ENCODE measurements around the gene TMEM18. TPM values are rescaled to one million over a fixed set of nuclear protein-coding genes. Genes with fewer than 3 reads are reported as not detected.

The TMEM18 gene
- total RNA-seq, 1 experiment from 2014 or later, result 30.7 TPM

DNA sequence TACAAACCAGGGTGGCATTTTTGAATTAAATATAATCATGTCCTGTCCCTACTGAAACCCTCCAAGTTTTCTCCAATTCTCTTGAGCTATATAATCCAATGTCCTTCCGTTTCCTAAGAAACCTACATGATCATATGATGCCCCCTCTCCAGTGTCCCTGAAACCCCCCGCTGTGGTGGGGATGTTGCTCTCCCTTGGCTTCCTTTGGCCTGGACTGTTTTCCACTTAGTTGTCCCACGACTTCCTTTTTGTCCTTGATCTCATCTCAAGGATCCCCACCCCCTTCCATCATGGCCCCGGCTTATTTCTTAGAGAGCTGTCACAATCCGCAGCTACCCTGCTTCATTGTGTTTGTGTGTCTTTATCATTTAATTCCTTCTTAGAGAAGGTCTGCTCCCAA, 43.8 kb downstream of the TMEM18 start:
- H3K9me3 Mint-ChIP-seq, result peaks cover 14% of the 10 kb centered on the region in 2 experiments

More for the DNA sequence above, 43.8 kb downstream of the TMEM18 start:
- Histone ChIP-seq H3K4ac (ENCODE audit: low read depth, low read length) (no peak overlapping the region), H3K14ac (ENCODE audit: insufficient read depth, low read length) (no peak overlapping the region), H2BK15ac (ENCODE audit: low read depth, low read length) (no peak overlapping the region), H2BK20ac (ENCODE audit: low read depth, low read length, poor library complexity, severe bottlenecking) (no peak overlapping the region), H2BK12ac (ENCODE audit: insufficient read length, low read depth, low read length) (no peak overlapping the region), H3T11ph (ENCODE audit: low read length) (no peak overlapping the region), H4K91ac (ENCODE audit: insufficient read length, low read depth, low read length) (no peak overlapping the region), H3K79me2 (ENCODE audit: insufficient read depth, low read length) (no peaks in the 10 kb centered on the region), H3K23me2 (ENCODE audit: insufficient read length, low read depth, low read length, poor library complexity, severe bottlenecking) (no peaks in the 10 kb centered on the region), H3K27ac (ENCODE audit: insufficient read length, low read depth, low read length) (no peak overlapping the region), H3K56ac (ENCODE audit: insufficient read length, low read depth, low read length) (no peak overlapping the region), H2AK5ac (ENCODE audit: insufficient read length, low read length) (no peak overlapping the region), H4K8ac (replicated peaks; ENCODE audit: insufficient read length, low read depth, low read length) (no peak overlapping the region), H3K27me3 (ENCODE audit: insufficient read depth, low read length) (peaks cover 2% of the 10 kb centered on the region; the same call in 1 of the 2 replicates), H2AFZ (ENCODE audit: low read length) (no peak overlapping the region), H4K5ac (ENCODE audit: insufficient read length, low read depth, low read length) (no peak overlapping the region), H3K9ac (ENCODE audit: extremely low read depth, insufficient read length, low read length) (no peak overlapping the region), H4K20me1 (ENCODE audit: control insufficient read depth, insufficient read depth, insufficient read length) (no peaks in the 10 kb centered on the region), H3K18ac (ENCODE audit: insufficient read length, low read depth, low read length) (no peak overlapping the region), H3K4me1 (ENCODE audit: insufficient read depth, low read length) (no peaks in the 10 kb centered on the region), H3K9me3 (ENCODE audit: control insufficient read depth, low read depth, low read length) (no peaks in the 10 kb centered on the region), H3K79me1 (ENCODE audit: insufficient read depth, low read depth, low read length, poor library complexity, severe bottlenecking) (no peaks in the 10 kb centered on the region), H3K23ac (ENCODE audit: insufficient read length, low read depth, low read length) (no peak overlapping the region), H2BK5ac (ENCODE audit: insufficient read length, low read length) (no peak overlapping the region), H3K4me2 (ENCODE audit: insufficient read depth, insufficient read length, low read length) (no peak overlapping the region), H2BK120ac (ENCODE audit: low read depth, low read length, poor library complexity, severe bottlenecking) (no peak overlapping the region)
- Mint-ChIP-seq H3K27me3 (ENCODE audit: low read depth) (peaks cover 24% of the 10 kb centered on the region), H3K4me3 (no peak overlapping the region), H3K4me1 (peaks cover 3 to 4% of the 10 kb centered on the region in 2 experiments; a peak in 3 of 4 replicates), H3K36me3 (ENCODE audit: insufficient read depth in 1 of 3, low read depth in 3 of 3) (peaks cover 1 to 4% (median 4%) of the 10 kb centered on the region in 3 experiments; a peak in 4 of 7 replicates), H3K27ac (no peak overlapping the region)
- no peak for DNase-seq
- TF ChIP-seq, protein P1, sequence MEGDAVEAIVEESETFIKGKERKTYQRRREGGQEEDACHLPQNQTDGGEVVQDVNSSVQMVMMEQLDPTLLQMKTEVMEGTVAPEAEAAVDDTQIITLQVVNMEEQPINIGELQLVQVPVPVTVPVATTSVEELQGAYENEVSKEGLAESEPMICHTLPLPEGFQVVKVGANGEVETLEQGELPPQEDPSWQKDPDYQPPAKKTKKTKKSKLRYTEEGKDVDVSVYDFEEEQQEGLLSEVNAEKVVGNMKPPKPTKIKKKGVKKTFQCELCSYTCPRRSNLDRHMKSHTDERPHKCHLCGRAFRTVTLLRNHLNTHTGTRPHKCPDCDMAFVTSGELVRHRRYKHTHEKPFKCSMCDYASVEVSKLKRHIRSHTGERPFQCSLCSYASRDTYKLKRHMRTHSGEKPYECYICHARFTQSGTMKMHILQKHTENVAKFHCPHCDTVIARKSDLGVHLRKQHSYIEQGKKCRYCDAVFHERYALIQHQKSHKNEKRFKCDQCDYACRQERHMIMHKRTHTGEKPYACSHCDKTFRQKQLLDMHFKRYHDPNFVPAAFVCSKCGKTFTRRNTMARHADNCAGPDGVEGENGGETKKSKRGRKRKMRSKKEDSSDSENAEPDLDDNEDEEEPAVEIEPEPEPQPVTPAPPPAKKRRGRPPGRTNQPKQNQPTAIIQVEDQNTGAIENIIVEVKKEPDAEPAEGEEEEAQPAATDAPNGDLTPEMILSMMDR (conservative IDR thresholded peaks at IDR 0.05), result no peak
- no CpG with 5 or more reads among the region's 5 CpGs for WGBS (ENCODE audit: extremely low coverage, insufficient read length, low lambda C conversion rate)
